Left ventricle myocardium inferior (tissue), 1 donor: ENCODE measurements around the gene FAM184B. TPM values are rescaled to one million over a fixed set of nuclear protein-coding genes. Genes with fewer than 3 reads are reported as not detected.

Source experiments
- DNase-seq: peaks from one replicate; pipeline ENCODE4 v3.0.0-alpha.2; 2020
- H3K27ac ChIP-seq: fragments of 200-600 bp; replicated peaks from 2 replicates; pipeline ENCODE4 v1.8.0; 2021
- H3K27me3 ChIP-seq: fragments of 200-600 bp; 2 replicates; pipeline ENCODE4 v1.8.0; 2021; ENCODE audit warnings: low read depth
- H3K36me3 ChIP-seq: fragments of 200-600 bp; 2 replicates; pipeline ENCODE4 v1.8.0; 2021
- H3K4me1 ChIP-seq: fragments of 200-600 bp; 2 replicates; pipeline ENCODE4 v1.8.0; 2021
- H3K4me3 ChIP-seq: fragments of 200-600 bp; 2 replicates; pipeline ENCODE4 v1.8.0; 2021; ENCODE audit warnings: mild to moderate bottlenecking, moderate library complexity
- H3K9me3 ChIP-seq: fragments of 200-600 bp; replicated peaks from 2 replicates; pipeline ENCODE4 v1.8.0; 2021
- CTCF ChIP-seq: fragments of 200-600 bp; IDR thresholded peaks from 2 replicates; pipeline ENCODE4 v1.8.0; 2021; ENCODE audit warnings: antibody characterized with exemption, mild to moderate bottlenecking, borderline replicate concordance
- intact Hi-C: fragments of 100-400 bp; cut with micrococcal nuclease; formaldehyde crosslinking; loops from one replicate; pipeline ENCODE4 v1.11.0; 2022
- total RNA-seq: library from RNA; stranded (reverse); fragmentation: NEBNext Ultra II Directional; extraction: Animal tissue kit (Norgen Biotek cat#: 25700); gene quantifications from one replicate; pipeline ENCODE4 v1.2.1, GENCODE V29; 2021
- donor health status: DM: no; HTN: yes; CAD: no; lungs with severe emphysema.

The FAM184B gene
- total RNA-seq, 1 donor from 2014 or later: not detected

- intact Hi-C loops: no loop called here
- H3K36me3 ChIP-seq: peaks cover 12% of the 10 kb centered on the region
- no peak overlapping the region for H3K4me3 ChIP-seq
- H3K9me3 ChIP-seq: no peaks in the 10 kb centered on the region
- DNase-seq: no peak
- no peak for TF ChIP-seq CTCF
- peaks cover 4% of the 10 kb centered on the region for H3K4me1 ChIP-seq
- no peak overlapping the region for H3K27ac ChIP-seq
- H3K27me3 ChIP-seq: no peaks in the 10 kb centered on the region
Measured at GRCh38 chr4:17639136-17639535, 142.3 kb downstream of the FAM184B start.

- peak; percentile 95 for TF ChIP-seq CTCF
- Histone ChIP-seq H3K27ac (no peak overlapping the region), H3K4me1 (peaks cover 4% of the 10 kb centered on the region), H3K27me3 (no peaks in the 10 kb centered on the region), H3K9me3 (no peaks in the 10 kb centered on the region), H3K36me3 (peaks cover 34% of the 10 kb centered on the region), H3K4me3 (no peak overlapping the region)
- DNase-seq: peak; percentile 69
- intact Hi-C loops: loop anchor here (2.0 kb wide), 1 partner anchor 88 kb away; no protein-coding TSS in a partner anchor
Measured at GRCh38 chr4:17636696-17637622, 144.5 kb downstream of the FAM184B start.

GRCh38 chr4:17636341-17636695 is 145.1 kb downstream of the FAM184B start:
- no peak overlapping the region for H3K4me3 ChIP-seq
- intact Hi-C loops: loop anchor here (2.0 kb wide), 1 partner anchor 88 kb away; no protein-coding TSS in a partner anchor
- no peaks in the 10 kb centered on the region for H3K9me3 ChIP-seq
- H3K36me3 ChIP-seq: peaks cover 41% of the 10 kb centered on the region
- peaks cover 4% of the 10 kb centered on the region for H3K4me1 ChIP-seq
- no peak for TF ChIP-seq CTCF
- H3K27ac ChIP-seq: no peak overlapping the region
- no peak for DNase-seq
- no peaks in the 10 kb centered on the region for H3K27me3 ChIP-seq

GRCh38 chr4:17635056-17635455 is 146.4 kb downstream of the FAM184B start:
- no peak for DNase-seq
- H3K9me3 ChIP-seq: no peaks in the 10 kb centered on the region
- peaks cover 4% of the 10 kb centered on the region for H3K4me1 ChIP-seq
- no peak overlapping the region for H3K4me3 ChIP-seq
- TF ChIP-seq CTCF: no peak
- intact Hi-C loops: no loop called here
- peaks cover 53% of the 10 kb centered on the region for H3K36me3 ChIP-seq
- H3K27me3 ChIP-seq: no peaks in the 10 kb centered on the region
- H3K27ac ChIP-seq: no peak overlapping the region

GRCh38 chr4:17633600-17633999 is 147.8 kb downstream of the FAM184B start:
- intact Hi-C loops: no loop called here
- DNase-seq: no peak

More at GRCh38 chr4:17633600-17633999, 147.8 kb downstream of the FAM184B start:
- Histone ChIP-seq H3K9me3 (no peaks in the 10 kb centered on the region), H3K4me1 (peaks cover 4% of the 10 kb centered on the region), H3K36me3 (peaks cover 68% of the 10 kb centered on the region), H3K4me3 (no peak overlapping the region), H3K27ac (no peak overlapping the region), H3K27me3 (no peaks in the 10 kb centered on the region)
- no peak for TF ChIP-seq CTCF
